GM21360 (cell line): ENCODE results near the gene GALNT2.
A peak's percentile ranks its signal among the peaks of the same experiment; 100 is the strongest.

Source experiments
- ATAC-seq: cut with Tn5 transposase; IDR thresholded peaks from one replicate; pipeline ENCODE4 v1.9.1; 2021; ENCODE audit warnings: mild to moderate bottlenecking, moderate library complexity; ENCODE audit not compliant: unreplicated experiment

GALNT2 gene

DNA sequence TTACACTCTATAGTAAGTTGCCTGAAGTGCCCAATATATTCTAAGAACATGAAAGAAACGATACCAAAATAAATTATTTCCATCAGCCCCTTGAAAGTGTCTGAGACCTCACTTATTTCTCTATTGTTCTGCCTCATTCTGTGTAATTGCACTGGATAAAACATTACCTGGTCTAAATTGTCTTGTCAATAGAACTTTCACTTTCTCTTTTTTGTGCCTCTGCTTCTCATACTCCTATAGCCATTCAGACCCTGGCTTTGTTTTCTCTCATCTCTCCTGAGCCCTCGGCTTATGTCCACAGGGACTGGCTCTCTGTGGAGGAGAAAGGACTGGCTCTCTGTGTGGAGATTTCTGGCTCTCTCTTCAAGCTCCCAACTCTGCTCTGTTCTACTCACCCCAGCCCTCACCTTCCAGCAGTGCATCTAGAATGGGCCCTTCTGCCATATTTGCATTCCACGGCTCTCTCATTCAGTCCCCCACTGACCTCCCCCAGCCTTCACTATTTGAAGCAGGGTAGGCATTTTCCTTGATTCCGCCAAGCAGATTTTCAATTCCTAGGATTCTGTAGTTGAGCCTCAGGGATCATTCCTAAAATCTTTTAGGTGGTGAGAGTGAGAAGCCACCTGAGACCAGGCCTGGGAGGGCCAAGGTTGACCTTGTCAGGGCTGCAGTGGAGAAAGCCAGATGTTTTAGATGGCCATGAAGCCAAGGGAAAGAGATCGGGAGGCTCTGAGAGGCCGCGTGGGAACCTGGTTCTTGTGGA is 15.9 kb upstream of the GALNT2 start:
- no peak for ATAC-seq

DNA sequence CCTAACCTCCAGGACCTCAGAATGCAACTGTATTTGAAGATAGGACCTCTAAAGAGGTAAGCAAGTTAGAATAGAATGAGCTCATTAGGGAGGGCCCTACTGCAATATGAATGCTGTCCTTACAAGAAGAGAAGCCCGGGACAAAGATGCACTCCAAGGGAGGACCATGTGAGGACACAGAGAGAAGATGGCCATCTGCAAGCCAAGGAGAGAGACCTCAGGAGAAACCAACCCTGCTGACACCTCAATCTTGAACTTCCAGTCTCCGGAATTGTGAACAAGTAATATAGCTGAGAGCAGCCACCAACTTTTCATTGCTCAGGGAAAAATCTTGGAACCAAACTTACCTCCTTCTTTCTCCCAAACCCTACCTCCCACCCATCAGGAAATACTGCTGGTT is 15.0 kb upstream of the GALNT2 start:
- ATAC-seq, result no peak

GRCh38 chr1:230052665-230053064 is 14.4 kb upstream of the GALNT2 start:
- no peak for ATAC-seq

DNA sequence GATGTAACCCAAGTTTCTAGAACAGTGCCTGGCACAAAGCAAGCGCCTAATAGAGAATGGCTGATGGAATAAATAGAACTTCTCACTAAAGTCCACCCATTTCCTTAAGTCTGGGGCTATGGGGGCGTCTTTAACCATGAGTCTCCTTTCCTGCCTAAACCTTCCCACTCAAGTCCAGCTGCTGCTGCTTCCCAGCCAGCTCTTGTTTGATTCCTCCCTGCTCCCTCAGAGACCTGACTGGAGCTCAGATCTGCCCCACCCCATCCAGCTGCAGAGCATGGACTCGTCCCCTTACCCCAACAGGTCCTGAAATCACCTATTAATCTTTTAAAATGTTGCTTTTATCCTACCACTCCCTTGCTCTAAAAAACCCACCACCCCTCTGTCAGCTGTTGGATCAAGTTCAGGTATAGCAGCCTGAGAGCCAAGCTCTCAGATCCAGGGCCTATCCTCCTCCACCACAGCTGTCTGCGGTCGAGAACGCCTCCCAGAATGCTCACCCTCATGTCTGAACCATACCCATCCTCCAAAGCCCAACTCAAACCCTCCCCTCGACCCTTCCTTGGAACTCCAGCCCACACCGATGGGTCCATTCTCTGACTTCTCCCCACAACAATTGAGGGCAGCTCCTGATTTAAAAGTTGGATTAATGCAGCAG is 12.8 kb upstream of the GALNT2 start:
- ATAC-seq, result no peak

GRCh38 chr1:230056098-230056497 is 10.9 kb upstream of the GALNT2 start:
- no peak for ATAC-seq

DNA sequence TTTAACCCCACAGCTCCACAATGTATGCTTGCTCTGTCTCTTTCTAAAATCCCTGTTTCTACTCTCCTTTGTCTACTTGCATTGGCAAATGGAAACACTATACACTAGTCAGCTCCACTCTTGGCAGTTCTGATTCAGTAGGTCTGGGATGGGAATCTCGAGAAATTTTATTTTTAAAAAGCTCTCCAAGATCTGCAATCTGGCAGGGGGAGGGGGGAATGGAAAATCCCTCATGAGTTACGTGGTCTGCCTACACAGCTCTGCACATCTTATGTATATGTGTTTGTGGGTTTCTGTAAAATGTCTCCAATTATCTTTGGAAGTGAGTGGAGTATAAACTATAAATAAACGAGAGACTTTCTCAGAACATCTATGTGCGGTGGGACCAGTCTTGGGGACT is 9.9 kb upstream of the GALNT2 start:
- ATAC-seq, result no peak

DNA sequence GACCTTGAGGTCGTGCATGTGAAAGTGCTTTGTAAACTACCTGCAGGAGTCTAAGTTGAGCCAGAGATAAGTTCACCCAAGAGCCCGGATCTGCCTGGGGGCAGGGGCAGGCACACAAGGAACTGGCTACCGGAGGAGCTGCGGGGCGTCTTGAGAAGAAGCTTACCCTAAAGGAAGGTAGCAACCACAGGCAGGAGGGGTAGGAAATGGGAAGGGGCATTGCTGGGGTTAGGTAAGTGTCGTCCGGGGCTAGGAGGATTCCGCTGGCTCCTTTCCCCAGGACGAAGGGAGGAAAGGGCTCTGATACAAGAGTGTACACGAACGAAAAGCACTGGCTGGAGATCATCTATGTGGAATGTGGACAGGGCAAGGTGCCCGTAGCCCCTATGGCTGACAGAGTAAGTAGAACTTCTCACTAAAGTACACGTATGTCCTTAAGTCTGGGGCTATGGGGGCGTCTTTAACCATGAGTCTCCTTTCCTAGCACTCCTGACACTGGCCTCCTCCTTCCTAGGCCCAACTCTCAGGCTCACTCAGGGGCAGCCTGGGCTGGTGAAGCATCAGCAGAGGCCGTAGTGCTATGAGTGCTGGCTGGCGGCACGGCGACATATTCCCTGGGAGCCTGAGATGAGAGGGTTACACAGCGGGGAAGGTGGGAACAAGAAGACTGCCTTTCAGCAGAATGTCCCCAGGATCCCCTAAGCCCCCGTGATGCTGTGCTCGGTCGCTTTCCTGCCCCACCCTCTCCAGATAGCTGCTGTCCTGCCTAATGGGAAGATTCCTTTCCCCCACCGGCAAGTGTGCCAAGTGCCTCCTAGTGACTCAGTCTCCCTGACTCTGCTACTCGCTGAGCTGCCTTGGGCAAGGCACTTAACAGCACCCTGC is 9.1 kb upstream of the GALNT2 start:
- no peak for ATAC-seq

DNA sequence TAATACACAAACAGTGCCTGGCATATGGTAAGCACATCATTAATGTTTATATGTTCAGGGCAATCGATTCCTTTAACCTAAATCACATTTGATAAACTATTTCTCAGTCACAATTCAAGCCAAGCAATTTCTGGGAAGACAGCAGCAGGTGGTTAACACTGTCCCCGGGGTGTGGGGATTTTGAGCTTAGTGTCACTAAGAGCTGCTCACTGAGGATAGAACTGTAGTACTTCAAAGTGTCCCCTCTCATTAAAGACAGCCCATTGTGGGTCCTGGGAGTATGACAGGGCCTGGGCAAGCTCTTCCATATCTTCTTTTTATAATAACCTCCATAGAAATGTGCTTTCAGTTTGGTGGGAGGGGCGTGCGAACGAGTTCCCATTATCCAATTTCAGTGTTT is 8.4 kb upstream of the GALNT2 start:
- no peak for ATAC-seq

DNA sequence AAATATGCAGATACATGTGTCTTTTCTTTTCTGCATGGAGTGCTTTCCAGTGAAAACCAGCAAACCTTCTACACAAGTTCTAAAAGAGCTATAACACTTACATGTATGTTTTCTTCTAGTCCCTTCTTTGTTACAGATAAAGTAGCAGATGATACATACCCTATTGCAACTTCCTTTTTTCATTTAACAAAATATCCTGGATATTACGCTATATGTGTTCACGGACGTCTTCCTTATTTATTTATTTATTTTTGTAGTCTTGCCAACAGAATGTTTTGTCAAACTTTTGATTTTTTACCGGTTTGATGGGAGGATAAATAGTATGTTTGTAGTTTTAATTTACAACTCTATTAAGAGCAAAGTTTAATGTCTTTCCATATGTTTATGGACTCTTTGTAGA is 5.2 kb upstream of the GALNT2 start:
- no peak for ATAC-seq

GRCh38 chr1:230062521-230062920 is 4.5 kb upstream of the GALNT2 start:
- no peak for ATAC-seq

- ATAC-seq, result no peak
These were observed 2.8 kb upstream of the GALNT2 start for GRCh38 chr1:230064283-230064682.

DNA sequence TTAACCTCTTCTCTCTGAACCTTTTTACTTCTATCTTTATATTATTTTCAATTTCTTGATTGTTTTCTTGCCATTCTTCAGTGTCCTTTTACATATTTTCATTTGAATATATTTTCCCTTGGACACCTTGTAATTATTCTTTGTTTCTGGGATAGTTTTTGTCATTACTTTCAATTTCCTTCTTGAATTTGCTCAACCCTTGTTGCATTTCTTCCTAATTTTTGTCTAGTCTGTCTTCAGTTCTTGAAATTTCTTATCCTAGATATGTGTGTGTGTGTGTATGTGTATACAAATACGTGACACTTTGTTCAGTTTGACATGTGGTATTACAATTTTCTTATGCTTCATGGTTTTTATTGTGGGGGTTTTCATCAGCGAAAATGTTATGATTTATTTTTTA is 1.9 kb upstream of the GALNT2 start:
- ATAC-seq, result no peak

- no peak for ATAC-seq
These were observed 1.5 kb upstream of the GALNT2 start for GRCh38 chr1:230065571-230065970.

DNA sequence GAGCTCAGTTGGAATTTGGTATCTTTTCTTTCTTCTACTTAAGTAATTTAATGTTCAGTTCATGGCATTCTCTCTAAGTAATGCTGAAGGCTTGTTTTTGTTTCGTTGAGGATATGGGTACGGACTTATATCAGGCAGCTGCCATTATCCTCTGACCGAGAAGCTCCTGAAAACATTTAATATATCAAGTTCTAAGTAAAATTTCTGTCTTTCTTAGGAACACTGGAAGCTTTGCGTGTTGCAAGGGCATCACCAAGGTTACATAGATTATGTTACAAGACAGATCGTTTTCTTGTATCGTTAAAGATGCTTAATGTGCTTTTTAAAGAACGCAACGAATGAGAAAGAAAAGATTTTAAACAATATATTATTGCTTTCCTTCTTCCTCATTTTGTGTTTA is 1.0 kb upstream of the GALNT2 start:
- ATAC-seq, result no peak

- ATAC-seq, result peak; percentile 14
These were observed 407 bp downstream of the GALNT2 start for GRCh38 chr1:230067419-230067870.

DNA sequence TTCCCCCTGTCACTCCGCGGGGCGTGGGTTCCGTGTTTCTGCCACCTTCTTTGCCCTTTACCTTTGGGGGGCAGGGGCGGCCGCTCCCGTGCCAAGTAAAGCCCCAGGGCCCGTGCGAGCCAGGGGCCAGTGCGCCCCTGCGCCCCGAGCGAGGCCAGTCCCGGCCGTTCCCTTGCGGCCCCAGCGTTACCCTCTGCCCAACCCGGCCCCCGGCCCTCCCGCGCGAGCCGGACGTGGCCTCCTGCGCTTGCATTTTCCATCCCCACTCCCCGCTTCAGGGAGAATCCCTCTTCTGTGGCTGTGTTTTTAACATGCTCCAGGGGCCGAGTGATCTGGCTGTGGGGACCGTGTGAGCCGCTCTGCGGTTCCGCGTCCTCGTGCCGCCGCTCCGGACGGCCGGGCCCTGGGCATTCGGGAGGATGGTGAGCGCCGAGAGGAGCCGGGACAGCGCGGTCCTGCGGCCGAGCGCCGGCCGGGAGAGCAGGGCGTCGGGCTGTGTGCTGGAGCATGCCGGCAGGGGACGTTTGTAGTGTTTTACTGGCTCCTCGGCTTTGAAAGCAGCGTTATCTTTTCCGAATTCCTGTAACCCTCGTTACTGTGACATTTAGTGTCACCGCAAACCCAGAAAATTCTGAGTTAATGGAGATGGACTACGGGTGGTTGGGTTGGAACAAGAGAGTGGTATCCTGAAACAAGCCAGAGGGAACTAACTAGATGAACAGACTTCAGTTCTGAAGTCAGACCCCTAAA is 1.0 kb downstream of the GALNT2 start:
- no peak for ATAC-seq

GRCh38 chr1:230068621-230068873 is 1.5 kb downstream of the GALNT2 start:
- no peak for ATAC-seq

- no peak for ATAC-seq
These were observed 2.1 kb downstream of the GALNT2 start for GRCh38 chr1:230068952-230069684.

DNA sequence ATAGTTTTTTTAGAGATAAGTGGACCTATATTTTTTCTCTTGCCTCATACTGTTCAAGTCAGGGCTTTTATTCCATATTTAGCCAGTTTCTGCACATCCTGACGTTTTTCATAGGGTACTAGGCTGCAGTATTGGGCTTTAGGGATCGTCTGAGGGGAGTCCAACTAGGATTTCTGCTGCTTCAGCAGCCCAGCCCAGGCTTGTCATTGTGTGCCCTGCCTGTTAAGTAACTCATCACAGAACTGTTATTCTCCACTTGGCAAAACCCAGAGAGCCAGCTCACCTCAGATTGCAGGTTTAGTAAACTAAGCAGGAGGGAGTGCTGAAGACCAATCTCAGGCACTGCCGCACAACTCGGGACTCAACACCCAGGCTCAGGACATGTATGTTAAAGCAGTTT is 2.8 kb downstream of the GALNT2 start:
- no peak for ATAC-seq
